GM12878 (cell line): Measurements from ENCODE around the gene DCTN2. TPM values are rescaled to one million over a fixed set of nuclear protein-coding genes. Genes with fewer than 3 reads are reported as not detected.

ENCODE experiments used
- ATAC-seq: fragments of 200-7000 bp; cut with Tn5 transposase; 3 replicates; pipeline ENCODE4 v1.9.1; 2020; ENCODE audit warnings: mild to moderate bottlenecking, moderate library complexity
- BruUV-seq: library from RNA; stranded (reverse); fragments of 400-500 nt; replicated peaks from 2 replicates; lab custom pipeline; 2021; lab: Mats Ljungman, UMichigan
- CTCF ChIA-PET: fragments of 300-600 bp; sonication (Branson Sonifier 250); formaldehyde crosslinking; extraction: SDS; loops from one replicate; lab custom pipeline; 2021; ENCODE audit warnings: inconsistent platforms; lab: Yijun Ruan, JAX
- POLR2A ChIA-PET: fragments of 350-600 bp; formaldehyde crosslinking; extraction: SDS; loops from one replicate; lab custom pipeline; 2021; ENCODE audit warnings: inconsistent platforms; lab: Charles Lee
- RAD21 ChIA-PET: fragments of 300-600 bp; sonication (Branson Sonifier 250); formaldehyde crosslinking; loops from one replicate; lab custom pipeline; 2023; ENCODE audit warnings: antibody characterized with exemption; ENCODE audit not compliant: unreplicated experiment; lab: Charles Lee
- SMC1A ChIA-PET: fragments of 300-600 bp; sonication (Branson Sonifier 250); formaldehyde crosslinking; loops from one replicate; lab custom pipeline; 2023; ENCODE audit not compliant: unreplicated experiment, uncharacterized antibody; lab: Charles Lee
- DNase-seq: peaks from one replicate; pipeline ENCODE4 v3.0.0-alpha.2; 2011; ENCODE audit warnings: low read depth, low spot score
- FAIRE-seq: peaks from 3 replicates; lab custom pipeline; 2011; peaks lifted over from hg19 to GRCh38; lab: Jason Lieb, UNC
- H2AFZ ChIP-seq: 2 replicates; pipeline ENCODE4 v1.6.0; 2011; ENCODE audit warnings: low read depth, low read length, control low read depth; ENCODE audit not compliant: control insufficient read depth
- H3K27ac ChIP-seq: 2 replicates; pipeline ENCODE4 v1.5.1; 2011; ENCODE audit warnings: control low read depth; ENCODE audit not compliant: control insufficient read depth, insufficient read depth
- H3K27me3 ChIP-seq, 2 experiments: replicated peaks in 1 of 2; 2 replicates each; pipeline versions ENCODE4 v1.6.0 to v1.6.1; 2011; ENCODE audit warnings: low read length in 1 of 2; ENCODE audit not compliant: control insufficient read depth in 2 of 2, insufficient read depth in 2 of 2
- H3K36me3 ChIP-seq, 2 experiments: 2 replicates each; pipeline ENCODE4 v1.5.1; 2011; ENCODE audit warnings: low read length in 1 of 2; ENCODE audit not compliant: control insufficient read depth in 2 of 2, insufficient read depth in 2 of 2
- H3K4me1 ChIP-seq: 2 replicates; pipeline ENCODE4 v1.6.1; 2011; ENCODE audit warnings: mild to moderate bottlenecking, low read length, moderate library complexity, mixed read lengths; ENCODE audit not compliant: control insufficient read depth, insufficient read depth
- H3K4me2 ChIP-seq: 2 replicates; pipeline ENCODE4 v1.6.0; 2011; ENCODE audit warnings: control low read depth; ENCODE audit not compliant: control insufficient read depth, insufficient read depth
- H3K4me3 ChIP-seq: fragments of 200-600 bp; sonication (generic); 2 replicates; pipeline ENCODE4 v1.5.1; 2016
- H3K79me2 ChIP-seq: 2 replicates; pipeline ENCODE4 v1.6.0; 2011; ENCODE audit warnings: low read length; ENCODE audit not compliant: control insufficient read depth, insufficient read depth
- H3K9ac ChIP-seq: 2 replicates; pipeline ENCODE4 v1.8.0; 2011; ENCODE audit warnings: low read length, control low read depth, mixed read lengths; ENCODE audit not compliant: control insufficient read depth, insufficient read depth
- H3K9me3 ChIP-seq: replicated peaks from 3 replicates; pipeline ENCODE4 v1.5.1; 2011; ENCODE audit warnings: mild to moderate bottlenecking, low read length; ENCODE audit not compliant: control insufficient read depth, insufficient read depth
- H4K20me1 ChIP-seq: 2 replicates; pipeline ENCODE4 v1.6.0; 2011; ENCODE audit not compliant: control insufficient read depth, insufficient read depth
- ATF7 ChIP-seq: fragments of 450-650 bp; IDR thresholded peaks from 2 replicates; pipeline ENCODE4 v1.6.1; 2016; ENCODE audit warnings: low read depth, mild to moderate bottlenecking
- BRCA1 ChIP-seq: IDR thresholded peaks from 2 replicates; pipeline ENCODE4 v1.6.1; 2011; ENCODE audit warnings: low read depth, low read length, improper control_type of control experiment
- CTCF ChIP-seq, 3 experiments: IDR thresholded peaks in 2 of 3; conservative IDR thresholded peaks in 1 of 3; 2 replicates each; pipeline ENCODE4 v1.5.1; 2011; ENCODE audit warnings: low read depth in 3 of 3, low read length in 3 of 3, mild to moderate bottlenecking in 3 of 3, control low read depth in 2 of 3, moderate library complexity in 2 of 3, inconsistent platforms in 1 of 3, mixed read lengths in 1 of 3; ENCODE audit not compliant: control insufficient read depth in 2 of 3, insufficient read depth in 1 of 3; ENCODE audit errors: extremely low read depth in 1 of 3
- EGR1 ChIP-seq, 2 experiments: IDR thresholded peaks; 1 replicate in 1 of 2; 2 replicates in 1 of 2; pipeline ENCODE4 v1.6.1; 2011 to 2012; ENCODE audit warnings: low read depth in 2 of 2, low read length in 2 of 2, borderline replicate concordance in 1 of 2, mild to moderate bottlenecking in 1 of 2, moderate library complexity in 1 of 2
- NFIC ChIP-seq: IDR thresholded peaks from 2 replicates; pipeline ENCODE4 v1.6.1; 2012; ENCODE audit warnings: low read depth, mild to moderate bottlenecking, inconsistent platforms, low read length, moderate library complexity
- POLR2A ChIP-seq: IDR thresholded peaks from 2 replicates; pipeline ENCODE4 v1.6.1; 2011; ENCODE audit warnings: low read depth, mild to moderate bottlenecking, low read length
- SMAD5 ChIP-seq: IDR thresholded peaks from 2 replicates; pipeline ENCODE4 v1.6.1; 2016; ENCODE audit warnings: antibody characterized with exemption, low read depth
- STAT3 ChIP-seq: IDR thresholded peaks from 2 replicates; pipeline ENCODE4 v1.6.1; 2011; ENCODE audit warnings: low read depth, low read length, improper control_type of control experiment
- TARDBP ChIP-seq: IDR thresholded peaks from 2 replicates; pipeline ENCODE4 v1.6.1; 2016; ENCODE audit warnings: borderline replicate concordance
- TBL1XR1 ChIP-seq: IDR thresholded peaks from 2 replicates; pipeline ENCODE4 v1.6.1; 2012; ENCODE audit warnings: low read depth, low read length, improper control_type of control experiment
- ZNF207 ChIP-seq: fragments of 450-650 bp; IDR thresholded peaks from 2 replicates; pipeline ENCODE4 v1.6.1; 2014; ENCODE audit warnings: antibody characterized with exemption, mild to moderate bottlenecking, borderline replicate concordance
- WGBS: methylation state at CpG from one replicate; pipeline ENCODE4 v1.1.6; 2016; ENCODE audit warnings: low lambda C conversion rate; ENCODE audit not compliant: insufficient replicate concordance, insufficient coverage; ENCODE audit errors: missing lambda C conversion rate; 5-methylcytosine and 5-hydroxymethylcytosine counted together
- in situ Hi-C: fragments of 300-500 bp; cut with MboI; formaldehyde crosslinking; loops from 9 replicates; pipeline ENCODE4 v1.14.3; 2018; ENCODE audit warnings: mixed read lengths
- intact Hi-C: fragments of 100-400 bp; cut with micrococcal nuclease; formaldehyde crosslinking; loops from one replicate; pipeline ENCODE4 v1.14.2; 2022; ENCODE audit not compliant: unreplicated experiment
- polyA plus RNA-seq, 11 experiments: library from polyadenylated mRNA; depleted of rRNA in 4 of 11; unstranded in 6 of 11; stranded (reverse) in 5 of 11; fragments of >200 nt; fragmentation: Nextera tagmentation in 4 of 11; fragmentation: Illumina TruSeq in 1 of 11; extraction: Ambion mirVana in 4 of 11; extraction: Trizol in 1 of 11; gene quantifications; 1 replicate in 1 of 11; 2 replicates in 10 of 11; pipeline versions ENCODE4 v1.2.1 to v1.2.3, GENCODE V29; 2011 to 2016; ENCODE audit warnings: inconsistent platforms in 2 of 11, missing spikeins in 2 of 11, low read depth in 1 of 11
- total RNA-seq, 4 experiments: library from RNA; depleted of rRNA in 3 of 4; stranded (reverse); fragments of >200 nt in 3 of 4; fragmentation: Illumina TruSeq in 1 of 4; extraction: Trizol in 1 of 4; gene quantifications; 2 replicates each; pipeline versions ENCODE4 v1.2.1 to v1.2.3, GENCODE V29; 2013 to 2021

DCTN2 gene
- total and polyA plus RNA-seq, 10 of the 15 experiments (the other 5 are each of a cell fraction or from before 2014, with no cell fraction given): 32.3 to 171 (median 100) TPM

GRCh38 chr12:57549909-57550640, 3.1 kb upstream of the DCTN2 start, which contains the start of gene KIF5A:
Gene KIF5A (plus strand): TSS chr12:57550044. CDS start chr12:57550272, 228 bp downstream.
- peaks cover 16% of the 10 kb centered on the region for H3K79me2 ChIP-seq
- TF ChIP-seq STAT3 (no peak), EGR1 (IDR thresholded peaks at IDR 0.05; ENCODE audit: borderline replicate concordance in 1 of 2, low read depth in 2 of 2, low read length in 2 of 2) (peak in 1 of 2 experiments; percentile 57; a peak in 1 of 3 replicates), BRCA1 (no peak), SMAD5 (no peak), POLR2A (peak; percentile 41; the same call in 1 of the 2 replicates), NFIC (no peak), TARDBP (no peak), CTCF (IDR thresholded peaks at IDR 0.05 in 2 of 3, conservative IDR thresholded peaks at IDR 0.05 in 1 of 3; ENCODE audit: control insufficient read depth in 2 of 3, extremely low read depth in 1 of 3, insufficient read depth in 1 of 3, low read depth in 3 of 3, low read length in 3 of 3) (peak in 1 of 3 experiments; percentile 17; a peak in 1 of 6 replicates), ATF7 (no peak), TBL1XR1 (no peak), ZNF207 (no peak)
- ChIA-PET POLR2A (no interaction called here), SMC1A (no interaction called here), CTCF (no interaction called here), RAD21 (no interaction called here)
- no peaks in the 10 kb centered on the region for H3K36me3 ChIP-seq
- peak within 1 kb of the TSS; percentile 84 for H3K4me2 ChIP-seq
- H3K4me1 ChIP-seq: peaks cover 9% of the 10 kb centered on the region; the same call in 1 of the 2 replicates
- no peaks in the 10 kb centered on the region for H3K9me3 ChIP-seq
- peaks cover 0 to 3% of the 10 kb centered on the region in 2 experiments; a peak in 2 of 4 replicates for H3K27me3 ChIP-seq
- no TSS peak for BruUV-seq
- intact Hi-C loops: no loop called here
- no peak within 1 kb of the TSS; the same call in 1 of the 2 replicates for H3K9ac ChIP-seq
- DNase-seq: no peak
- no peak within 1 kb of the TSS for H3K27ac ChIP-seq
- H2AFZ ChIP-seq: peak within 1 kb of the TSS; percentile 68
- in situ Hi-C loops: no loop called here
- 8% methylated on average over 33 of the region's 52 CpGs for WGBS
- H3K4me3 ChIP-seq: peak within 1 kb of the TSS; percentile 73
- ATAC-seq: peak; percentile 58
- no peak for FAIRE-seq
- no peaks in the 10 kb centered on the region for H4K20me1 ChIP-seq
